SU-DHL-6 (cell line): Measurements from ENCODE around the gene ARHGAP8.
"Not testable (repeated sequence)": the region's sequence is repeated elsewhere in the genome, so short reads cannot be mapped to it uniquely, and the experiment has no call there.

ENCODE experiments used
- CTCF ChIP-seq: fragments of 200-600 bp; sonication (generic); IDR thresholded peaks from one replicate; pipeline ENCODE4 v1.5.1; 2017; ENCODE audit warnings: antibody characterized with exemption, mild to moderate bottlenecking, low read length, moderate library complexity; ENCODE audit not compliant: insufficient read depth, poor library complexity, severe bottlenecking
- EZH2phosphoT487 ChIP-seq: fragments of 200-600 bp; sonication (generic), shearing (Covaris generic); conservative IDR thresholded peaks from 2 replicates; pipeline ENCODE4 v1.6.1; 2018; ENCODE audit warnings: mild to moderate bottlenecking, antibody characterized with exemption, low read length, moderate library complexity, mixed read lengths

DNA sequence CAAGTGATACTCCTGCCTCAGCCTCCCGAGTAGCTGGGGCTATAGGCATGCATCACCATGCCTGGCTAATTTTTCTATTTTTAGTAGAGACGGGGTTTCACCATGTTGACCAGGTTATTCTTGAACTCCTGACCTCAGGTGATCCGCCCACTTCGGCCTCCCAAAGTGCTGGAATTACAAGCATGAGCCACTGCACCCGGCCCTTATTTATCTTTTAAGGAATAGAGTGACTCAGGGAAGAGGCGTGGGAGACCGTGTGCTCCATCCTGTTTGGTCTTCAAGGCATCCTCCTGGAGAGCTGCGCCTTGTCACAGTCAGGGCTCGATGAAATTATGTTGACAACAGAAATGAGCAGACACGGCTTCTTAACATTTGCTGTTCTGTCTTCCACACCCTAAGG, 12.7 kb upstream of the ARHGAP8 start:
- not testable (repeated sequence) for TF ChIP-seq CTCF, EZH2phosphoT487
